GM06990 (cell line): ENCODE measurements around the gene LUC7L.
A peak's percentile ranks its signal among the peaks of the same experiment; 100 is the strongest.
"Not testable (repeated sequence)": the region's sequence is repeated elsewhere in the genome, so short reads cannot be mapped to it uniquely, and the experiment has no call there.

Experiments used
- DNase-seq: peaks from one replicate; pipeline ENCODE4 v3.0.0-alpha.2; 2011; ENCODE audit not compliant: insufficient read length; ENCODE audit errors: extremely low read depth
- H3K27me3 ChIP-seq: replicated peaks from 2 replicates; pipeline ENCODE4 v1.6.0; 2011; ENCODE audit warnings: low read length; ENCODE audit not compliant: control insufficient read depth, insufficient read depth
- H3K36me3 ChIP-seq: 2 replicates; pipeline ENCODE4 v1.5.1; 2011; ENCODE audit warnings: low read length; ENCODE audit not compliant: control insufficient read depth, insufficient read depth
- H3K4me3 ChIP-seq: replicated peaks from 2 replicates; pipeline ENCODE4 v1.5.1; 2011; ENCODE audit warnings: low read depth, mild to moderate bottlenecking, control low read depth, low read length
- CTCF ChIP-seq: IDR thresholded peaks from 2 replicates; pipeline ENCODE4 v1.5.1; 2011; ENCODE audit warnings: low read length, control low read depth, mild to moderate bottlenecking, inconsistent platforms; ENCODE audit not compliant: insufficient read depth, poor library complexity, severe bottlenecking

Gene LUC7L

GRCh38 chr16:268141-269053 is 39.1 kb upstream of the LUC7L start:
- Histone ChIP-seq H3K27me3 (no peaks in the 10 kb centered on the region; the same call in 1 of the 2 replicates), H3K4me3 (no peak overlapping the region)

GRCh38 chr16:267562-267961 is 38.3 kb upstream of the LUC7L start:
- DNase-seq, H3K36me3 ChIP-seq, H3K4me3 ChIP-seq, H3K27me3 ChIP-seq: not testable (repeated sequence)

More at GRCh38 chr16:268141-269053, 39.1 kb upstream of the LUC7L start:
- no peak for TF ChIP-seq CTCF
- DNase-seq: peak; percentile 5
- H3K36me3 ChIP-seq: peaks cover 6% of the 10 kb centered on the region

GRCh38 chr16:266258-267164 is 37.3 kb upstream of the LUC7L start:
- Histone ChIP-seq H3K36me3 (peaks cover 10% of the 10 kb centered on the region), H3K27me3 (no peaks in the 10 kb centered on the region), H3K4me3 (no peak overlapping the region)
- TF ChIP-seq CTCF: no peak
- DNase-seq: peak; percentile 6

GRCh38 chr16:265711-266110 is 36.5 kb upstream of the LUC7L start:
- H3K36me3 ChIP-seq: peaks cover 10% of the 10 kb centered on the region
- H3K4me3 ChIP-seq: no peak overlapping the region

GRCh38 chr16:265002-265529 is 35.8 kb upstream of the LUC7L start:
- peak; percentile 6 for DNase-seq
- TF ChIP-seq CTCF: no peak
- peaks cover 10% of the 10 kb centered on the region for H3K36me3 ChIP-seq
- no peaks in the 10 kb centered on the region for H3K27me3 ChIP-seq
- H3K4me3 ChIP-seq: no peak overlapping the region

More at GRCh38 chr16:265711-266110, 36.5 kb upstream of the LUC7L start:
- no peaks in the 10 kb centered on the region for H3K27me3 ChIP-seq
- no peak for TF ChIP-seq CTCF
- DNase-seq: peak; percentile 5
